Central memory CD4-positive, alpha-beta T cell (primary cell): ENCODE results near the gene KPTN.

ENCODE experiments used
- DNase-seq: peaks from one replicate; pipeline ENCODE4 v3.0.0; 2022

Gene KPTN

GRCh38 chr19:47432091-47432490 is 51.9 kb downstream of the KPTN start:
- no peak for DNase-seq

GRCh38 chr19:47430041-47430802 is 53.8 kb downstream of the KPTN start:
- DNase-seq, result no peak

GRCh38 chr19:47429140-47429793 is 54.8 kb downstream of the KPTN start:
- no peak for DNase-seq

GRCh38 chr19:47428177-47428894 is 55.7 kb downstream of the KPTN start:
- peak; percentile 77 for DNase-seq

GRCh38 chr19:47427241-47428176 is 56.5 kb downstream of the KPTN start:
- DNase-seq, result peak; percentile 57
